Panc1 (cell line): ENCODE results near the gene CD226.

ENCODE experiments used
- POLR2AphosphoS5 ChIP-seq: IDR thresholded peaks from 2 replicates; pipeline ENCODE4 v1.6.1; 2012; ENCODE audit warnings: mild to moderate bottlenecking, low read depth, low read length, moderate library complexity
- REST ChIP-seq, 2 experiments: IDR thresholded peaks; 2 replicates each; pipeline ENCODE4 v1.6.1; 2011 to 2012; ENCODE audit warnings: low read depth in 2 of 2, control low read depth in 1 of 2, low read length in 1 of 2, mild to moderate bottlenecking in 1 of 2, moderate library complexity in 1 of 2; ENCODE audit not compliant: insufficient read depth in 1 of 2
- SIN3A ChIP-seq: IDR thresholded peaks from 2 replicates; pipeline ENCODE4 v1.6.1; 2012; ENCODE audit warnings: low read depth, mild to moderate bottlenecking, low read length, moderate library complexity, borderline replicate concordance; ENCODE audit not compliant: insufficient read depth
- TCF7L2 ChIP-seq: IDR thresholded peaks from 2 replicates; pipeline ENCODE4 v1.6.1; 2011; ENCODE audit warnings: mild to moderate bottlenecking, low read depth, low read length, inconsistent platforms
- TF ChIP-seq, protein P1 (sequence below): fragments of 450-650 bp; IDR thresholded peaks from 2 replicates; pipeline ENCODE4 v1.5.1; 2017; ENCODE audit warnings: mild to moderate bottlenecking

GRCh38 chr18:69943021-69943420 lies 4.7 kb downstream of the CD226 start:
- TF ChIP-seq, protein P1, sequence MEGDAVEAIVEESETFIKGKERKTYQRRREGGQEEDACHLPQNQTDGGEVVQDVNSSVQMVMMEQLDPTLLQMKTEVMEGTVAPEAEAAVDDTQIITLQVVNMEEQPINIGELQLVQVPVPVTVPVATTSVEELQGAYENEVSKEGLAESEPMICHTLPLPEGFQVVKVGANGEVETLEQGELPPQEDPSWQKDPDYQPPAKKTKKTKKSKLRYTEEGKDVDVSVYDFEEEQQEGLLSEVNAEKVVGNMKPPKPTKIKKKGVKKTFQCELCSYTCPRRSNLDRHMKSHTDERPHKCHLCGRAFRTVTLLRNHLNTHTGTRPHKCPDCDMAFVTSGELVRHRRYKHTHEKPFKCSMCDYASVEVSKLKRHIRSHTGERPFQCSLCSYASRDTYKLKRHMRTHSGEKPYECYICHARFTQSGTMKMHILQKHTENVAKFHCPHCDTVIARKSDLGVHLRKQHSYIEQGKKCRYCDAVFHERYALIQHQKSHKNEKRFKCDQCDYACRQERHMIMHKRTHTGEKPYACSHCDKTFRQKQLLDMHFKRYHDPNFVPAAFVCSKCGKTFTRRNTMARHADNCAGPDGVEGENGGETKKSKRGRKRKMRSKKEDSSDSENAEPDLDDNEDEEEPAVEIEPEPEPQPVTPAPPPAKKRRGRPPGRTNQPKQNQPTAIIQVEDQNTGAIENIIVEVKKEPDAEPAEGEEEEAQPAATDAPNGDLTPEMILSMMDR, result no peak
- TF ChIP-seq POLR2AphosphoS5 (no peak), REST (IDR thresholded peaks at IDR 0.05; ENCODE audit: insufficient read depth in 1 of 2, low read depth in 2 of 2, low read length in 1 of 2) (no peak), SIN3A (no peak), TCF7L2 (no peak)
